ENCODE data around the gene IRX2.

- no peak for TF ChIP-seq CTCF (IDR thresholded peaks at IDR 0.05)
- TF ChIP-seq TCF7L2 (IDR thresholded peaks at IDR 0.05; ENCODE audit: low read depth, low read length): no peak
- TF ChIP-seq POLR2AphosphoS5 (IDR thresholded peaks at IDR 0.05; ENCODE audit: low read depth, low read length): no peak
Observed at GRCh38 chr5:2782658-2783057, 31.2 kb upstream of the IRX2 start.
